Coronary artery (tissue), 2 donors: ENCODE data around the gene NRXN2.

Source experiments
- DNase-seq: peaks from one replicate; pipeline ENCODE4 v3.0.0-alpha.2; 2017; ENCODE audit warnings: low spot score
- H3K27ac ChIP-seq, 2 donors: fragments of 200-600 bp; sonication (generic); one replicate each; pipeline ENCODE4 v1.5.1; 2016 to 2019
- H3K4me3 ChIP-seq: fragments of 200-600 bp; sonication (generic); 2 replicates; pipeline ENCODE4 v1.5.1; 2016; ENCODE audit warnings: mild to moderate bottlenecking, moderate library complexity
- CTCF ChIP-seq: fragments of 200-600 bp; sonication (generic); IDR thresholded peaks from one replicate; pipeline ENCODE4 v1.5.1; 2019; ENCODE audit warnings: antibody characterized with exemption

Gene NRXN2

GRCh38 chr11:64753380-64754123 lies 30.6 kb upstream of the NRXN2 start:
- TF ChIP-seq CTCF, result no peak
- no peak for DNase-seq
- no peak overlapping the region for H3K27ac ChIP-seq
- H3K4me3 ChIP-seq, result no peak overlapping the region

GRCh38 chr11:64753019-64753379 lies 30.0 kb upstream of the NRXN2 start:
- Histone ChIP-seq H3K4me3 (no peak overlapping the region), H3K27ac (no peak overlapping the region)
- no peak for DNase-seq
- TF ChIP-seq CTCF, result no peak

- no peak for TF ChIP-seq CTCF
- Histone ChIP-seq H3K4me3 (no peak overlapping the region), H3K27ac (no peak overlapping the region)
- DNase-seq, result peak; percentile 69
These were observed 29.4 kb upstream of the NRXN2 start for GRCh38 chr11:64752175-64752970.

- TF ChIP-seq CTCF, result no peak
- Histone ChIP-seq H3K27ac (no peak overlapping the region), H3K4me3 (no peak overlapping the region)
- DNase-seq, result no peak
These were observed 28.6 kb upstream of the NRXN2 start for GRCh38 chr11:64751580-64751979.

- TF ChIP-seq CTCF, result no peak
These were observed 28.1 kb upstream of the NRXN2 start for GRCh38 chr11:64751136-64751535.

GRCh38 chr11:64750361-64751054 lies 27.5 kb upstream of the NRXN2 start:
- Histone ChIP-seq H3K4me3 (no peak overlapping the region), H3K27ac (no peak overlapping the region)
- DNase-seq, result no peak
- TF ChIP-seq CTCF, result no peak

More at GRCh38 chr11:64751136-64751535, 28.1 kb upstream of the NRXN2 start:
- H3K27ac ChIP-seq, result no peak overlapping the region
- no peak for DNase-seq
- no peak overlapping the region for H3K4me3 ChIP-seq
